Hepatocyte (in vitro differentiated cells): ENCODE measurements around the gene MRE11.

ENCODE experiments used
- CTCF ChIP-seq: fragments of 200-600 bp; sonication (generic); IDR thresholded peaks from 2 replicates; pipeline ENCODE4 v1.5.1; 2016; ENCODE audit warnings: antibody characterized with exemption, mild to moderate bottlenecking; ENCODE audit not compliant: poor library complexity
- EZH2phosphoT487 ChIP-seq: fragments of 200-600 bp; sonication (generic); IDR thresholded peaks from one replicate; pipeline ENCODE4 v1.6.1; 2018; ENCODE audit warnings: antibody characterized with exemption, mild to moderate bottlenecking, low read depth, moderate library complexity; ENCODE audit not compliant: unreplicated experiment, severe bottlenecking

- TF ChIP-seq CTCF (no peak), EZH2phosphoT487 (no peak)
Observed at GRCh38 chr11:94423507-94423906, 70.1 kb downstream of the MRE11 start.
